Measurements from ENCODE around the gene IQCM.
"Not testable (repeated sequence)": the region's sequence is repeated elsewhere in the genome, so short reads cannot be mapped to it uniquely, and the experiment has no call there.

IQCM gene

DNA sequence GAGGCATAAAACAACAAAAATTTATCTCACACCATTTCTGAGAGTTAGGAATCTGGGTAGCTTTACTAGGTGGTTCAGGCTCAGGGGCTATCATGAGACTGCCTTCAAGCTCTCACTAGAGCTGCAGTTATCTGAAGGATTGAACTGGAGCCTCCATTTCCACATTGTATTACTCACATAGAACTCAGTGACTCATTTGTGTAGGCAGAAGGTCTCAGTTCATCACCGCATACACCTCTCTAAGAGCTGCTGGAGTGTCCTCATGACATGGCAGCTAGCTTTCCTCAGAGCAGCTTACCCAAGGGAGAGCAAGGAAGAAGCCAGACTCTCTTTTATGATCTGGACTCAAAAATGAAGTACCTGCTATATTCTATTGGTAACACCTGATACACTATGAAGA, 389.2 kb downstream of the IQCM start:
- DNase-seq: no peak

GRCh38 chr4:149409555-149409962, 406.1 kb downstream of the IQCM start:
- DNase-seq: no peak

DNA sequence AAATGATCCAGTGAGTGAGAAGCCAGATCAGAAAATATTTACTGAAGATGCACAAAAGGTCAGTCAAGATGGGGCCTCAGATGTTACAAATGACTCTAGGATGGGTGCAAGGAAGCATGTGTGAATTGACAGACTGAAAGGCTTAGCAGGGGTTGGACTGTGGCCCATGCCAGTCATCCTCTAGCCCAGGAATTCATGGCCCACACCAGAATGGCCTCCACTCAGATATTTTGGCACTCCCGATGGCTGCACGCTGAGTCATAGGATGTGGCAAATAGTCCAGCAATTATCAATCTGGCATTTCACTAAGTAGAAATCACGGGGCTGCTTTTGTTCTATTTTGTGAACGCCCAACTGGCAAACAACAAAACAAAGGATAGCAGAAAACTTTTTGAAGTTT, 406.5 kb downstream of the IQCM start:
- DNase-seq: no peak

DNA sequence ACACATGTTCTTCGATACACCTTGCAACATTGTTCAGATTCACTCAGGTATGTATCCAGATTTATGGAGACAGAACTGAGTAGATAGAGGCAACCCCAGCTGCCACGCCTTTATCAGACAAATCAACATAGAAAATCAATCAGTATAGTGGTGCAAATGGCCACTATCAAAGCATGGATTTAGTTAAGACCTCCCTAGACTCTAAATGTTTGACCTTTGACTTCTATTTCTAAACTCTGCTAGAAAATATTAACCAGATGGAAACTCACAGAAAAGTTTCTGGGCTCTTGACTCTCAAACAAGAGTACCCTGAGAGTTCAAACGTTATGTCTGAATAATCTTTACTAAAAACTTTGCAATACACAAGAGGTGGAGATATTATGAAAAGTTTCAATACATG, 411.5 kb downstream of the IQCM start:
- no peak for DNase-seq

- DNase-seq: no peak
Measured at GRCh38 chr4:149403081-149403480, 412.6 kb downstream of the IQCM start.

- no peak for DNase-seq
Measured at GRCh38 chr4:149398993-149399392, 416.6 kb downstream of the IQCM start.

DNA sequence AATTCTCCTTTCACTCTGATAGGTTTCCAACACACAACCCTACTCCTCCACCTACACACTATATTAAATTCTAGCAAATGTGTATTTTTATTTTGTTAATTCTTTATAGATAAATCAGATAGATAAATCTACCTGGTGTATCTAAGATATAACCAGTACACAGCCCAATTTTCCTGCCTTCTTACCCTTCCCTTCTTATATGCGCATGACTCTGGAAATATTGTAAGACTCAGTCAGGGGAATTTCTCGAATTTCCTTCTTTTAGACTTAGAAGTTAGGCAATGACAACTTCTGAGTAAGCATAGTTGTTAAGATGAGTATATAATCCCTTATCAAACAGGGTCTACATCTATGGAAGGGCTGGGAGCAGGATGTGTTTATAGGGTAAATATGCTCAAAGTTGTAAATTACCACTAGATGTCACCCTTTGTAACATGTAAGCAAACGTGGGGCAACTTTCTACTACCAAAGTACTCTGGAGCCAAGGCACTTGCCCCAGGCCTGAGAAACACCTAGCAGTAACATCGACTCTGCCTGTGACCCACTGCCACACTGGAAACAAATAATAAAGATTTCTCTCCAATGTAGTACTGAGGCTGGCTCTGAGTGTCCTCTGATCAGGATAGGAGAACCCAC, 444.7 kb downstream of the IQCM start:
- DNase-seq: peak; percentile 0 to 14

DNA sequence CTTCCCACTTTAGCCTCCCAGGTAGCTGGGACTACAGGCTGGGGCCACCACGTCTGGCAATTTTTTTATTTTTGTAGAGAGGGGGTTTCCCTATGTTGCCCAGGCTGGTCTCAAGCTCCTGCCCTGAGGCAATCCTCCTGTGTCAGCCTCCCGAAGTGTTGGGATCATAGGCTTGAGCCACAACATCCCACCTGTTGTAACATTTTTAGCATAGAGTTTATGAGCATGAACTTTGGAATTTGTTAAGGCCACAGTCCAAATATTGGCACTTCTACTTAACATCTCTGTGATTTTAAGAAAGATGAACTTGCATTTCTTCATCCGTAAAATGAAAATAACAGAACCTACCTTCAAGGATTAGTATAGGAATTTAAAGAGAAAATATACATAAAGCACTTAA, 445.6 kb downstream of the IQCM start:
- DNase-seq: no peak

GRCh38 chr4:149353241-149353640, 462.4 kb downstream of the IQCM start:
- DNase-seq: no peak

DNA sequence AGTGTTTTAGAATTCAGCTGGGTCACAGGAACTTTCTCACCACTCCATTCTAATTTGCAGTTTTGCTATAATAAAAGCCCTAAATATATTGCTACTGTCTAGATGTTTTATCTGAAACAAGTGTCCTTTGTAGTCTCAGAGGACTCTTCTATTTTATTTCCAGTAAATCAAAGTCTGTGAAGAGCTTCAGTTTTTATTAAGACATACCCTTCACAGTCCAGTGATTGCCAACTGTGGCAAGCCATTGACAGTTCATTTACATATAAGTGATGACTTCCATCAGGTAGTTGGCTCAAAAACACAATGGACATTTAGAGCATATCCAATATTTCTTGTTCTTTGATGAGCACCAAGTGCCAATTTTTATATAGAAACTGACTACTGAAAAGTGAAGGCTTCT, 466.1 kb downstream of the IQCM start:
- DNase-seq: no peak

DNA sequence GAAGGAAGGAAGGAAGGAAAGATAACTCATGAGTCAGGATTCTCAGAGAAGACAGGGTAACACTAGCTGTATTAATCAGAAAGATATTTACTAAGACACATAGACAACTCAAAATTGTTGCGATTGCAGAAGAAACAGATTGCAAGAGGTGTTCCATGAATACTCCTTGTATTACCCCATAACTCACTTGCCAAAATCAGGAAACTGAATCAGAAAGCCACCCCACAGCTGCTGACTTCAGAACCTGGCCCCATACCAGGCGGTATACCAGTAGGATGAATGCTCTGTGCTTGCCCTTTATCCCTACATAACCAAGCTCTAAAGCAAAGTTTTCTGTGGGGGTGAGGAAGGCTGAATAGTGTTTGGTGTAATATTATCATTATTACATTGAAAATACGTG, 468.5 kb downstream of the IQCM start:
- no peak for DNase-seq

GRCh38 chr4:149345424-149345823, 470.2 kb downstream of the IQCM start:
- no peak for DNase-seq

DNA sequence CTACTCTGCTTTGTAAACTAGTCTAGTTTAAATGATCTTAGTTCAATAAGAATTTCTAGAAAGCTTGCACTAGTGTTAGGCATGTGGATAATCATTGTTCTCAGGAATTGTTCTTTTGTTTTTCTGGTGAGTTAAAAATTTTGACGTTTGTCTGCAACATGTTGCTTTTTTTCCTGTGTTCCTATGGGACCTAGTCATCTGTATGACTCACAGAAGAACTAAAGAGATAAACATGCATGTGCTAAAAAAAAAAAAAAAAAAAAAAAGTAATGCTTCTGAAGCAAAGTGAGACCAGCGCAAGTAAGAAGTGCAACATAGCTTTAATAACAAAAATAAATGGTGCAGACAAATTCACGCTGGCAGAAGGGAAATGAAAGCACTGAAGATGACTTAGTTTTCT, 471.2 kb downstream of the IQCM start:
- no peak for DNase-seq

DNA sequence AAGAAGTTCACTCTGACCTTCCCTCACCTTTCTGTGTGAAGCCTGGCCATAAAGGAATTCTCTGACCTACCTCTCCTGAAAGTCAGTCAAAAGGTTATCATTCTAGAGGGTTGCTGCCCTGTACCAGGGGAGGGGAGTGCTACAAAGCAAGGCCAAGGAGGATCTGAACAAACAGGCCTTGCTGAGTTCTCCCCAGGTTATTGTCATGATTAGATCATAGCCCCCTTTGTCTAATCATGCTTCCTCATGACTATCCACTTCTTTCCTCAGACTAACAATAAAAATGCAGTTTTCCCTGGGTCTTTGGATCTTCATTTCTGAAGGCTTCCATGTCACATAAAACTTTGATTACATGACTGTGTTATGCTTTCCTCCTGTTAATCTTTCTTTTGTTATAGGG, 472.0 kb downstream of the IQCM start:
- DNase-seq: no peak

DNA sequence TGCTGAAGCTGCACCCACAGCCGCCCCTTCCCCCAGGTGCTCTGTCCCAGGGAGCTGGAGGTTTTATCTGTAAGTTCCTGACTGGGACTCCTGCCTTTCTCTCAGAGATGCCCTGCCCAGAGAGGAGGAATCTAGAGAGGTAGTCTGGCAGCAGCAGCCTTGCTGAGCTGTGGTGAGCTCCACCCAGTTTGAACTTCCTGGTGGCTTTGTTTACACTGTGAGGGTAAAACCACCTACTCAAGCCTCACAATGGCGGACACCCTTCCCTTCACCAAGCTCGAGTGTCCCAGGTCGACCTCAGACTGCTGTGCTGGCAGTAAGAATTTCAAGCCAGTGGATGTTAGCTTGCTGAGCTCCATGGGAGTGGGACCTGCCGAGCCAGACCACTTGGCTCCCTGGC, 474.5 kb downstream of the IQCM start:
- not testable (repeated sequence) for DNase-seq

DNA sequence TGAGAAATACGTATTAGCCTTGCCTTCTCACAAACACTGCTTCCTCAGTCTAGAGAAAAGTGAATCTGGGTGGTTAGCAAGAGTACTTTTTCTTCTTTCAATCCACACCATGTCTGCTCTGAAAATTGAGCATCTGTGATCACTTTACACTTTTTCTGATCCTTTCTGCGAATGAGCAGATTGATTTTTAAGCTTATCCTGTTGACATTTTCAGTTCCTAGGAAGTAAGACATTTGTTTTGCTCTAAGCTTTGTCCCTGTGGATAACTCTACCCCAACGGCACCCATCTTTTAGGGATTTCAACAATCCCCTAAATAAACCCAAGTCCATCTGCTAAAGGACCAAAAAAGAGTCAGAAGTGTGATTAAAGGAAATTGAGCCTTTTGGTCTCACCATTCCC, 487.5 kb downstream of the IQCM start:
- DNase-seq: no peak

GRCh38 chr4:149322203-149322602, 493.4 kb downstream of the IQCM start:
- no peak for DNase-seq

DNA sequence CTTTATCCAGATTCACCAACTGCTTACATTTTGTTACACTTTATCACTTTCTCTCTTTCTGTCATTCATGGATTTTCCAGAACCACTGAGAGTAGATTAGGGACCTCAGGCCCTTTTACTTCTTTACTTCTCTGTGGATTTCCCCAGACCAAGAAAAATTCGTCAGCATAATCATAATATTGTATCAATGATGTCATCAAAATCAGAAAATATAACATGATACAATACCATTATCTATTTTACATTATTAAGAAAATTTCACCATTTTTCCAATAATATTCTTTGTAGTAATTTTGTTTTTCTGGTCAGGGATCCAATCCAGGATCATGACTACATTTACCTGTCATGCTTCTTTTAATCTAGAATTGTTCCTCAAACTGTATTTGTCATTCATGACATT, 494.2 kb downstream of the IQCM start:
- no peak for DNase-seq

DNA sequence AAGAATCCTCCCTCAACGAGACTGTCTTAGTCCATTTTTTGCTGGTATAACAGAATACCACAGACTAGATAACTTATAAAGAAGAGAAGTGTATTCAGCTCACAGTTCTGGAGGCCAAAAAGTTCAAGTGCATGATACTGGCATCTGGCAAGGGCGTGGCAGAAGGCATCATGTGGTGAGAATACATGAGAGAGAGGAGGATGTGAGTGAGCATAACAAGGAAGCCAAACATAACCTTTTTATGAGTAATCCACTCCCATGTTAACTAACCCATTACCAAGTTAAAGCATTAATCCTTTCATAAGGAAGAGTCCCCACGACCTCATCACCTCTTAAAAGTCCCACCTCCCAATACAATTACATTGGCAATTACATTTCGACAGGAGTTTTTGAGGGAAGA, 504.6 kb downstream of the IQCM start:
- DNase-seq: no peak

DNA sequence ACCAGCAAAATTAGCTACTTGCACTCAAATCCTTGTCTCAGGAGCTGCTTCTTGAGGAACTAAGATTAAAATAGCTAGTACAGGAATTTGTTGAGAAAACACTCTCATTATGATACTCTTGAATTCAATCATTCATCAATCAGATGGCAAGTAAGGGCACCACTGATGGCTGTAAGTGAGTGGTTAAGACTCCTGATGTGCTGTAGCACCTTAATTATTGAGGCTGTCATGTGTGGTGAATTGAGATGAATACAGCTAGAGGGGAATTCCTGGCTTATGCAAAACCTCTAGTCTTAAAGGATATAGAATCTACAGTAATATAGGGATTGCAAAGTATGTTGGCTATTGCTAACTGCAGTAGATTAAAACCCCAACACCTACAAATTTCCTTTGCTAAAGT, 509.1 kb downstream of the IQCM start:
- no peak for DNase-seq
